GM23248 (cell line): Measurements from ENCODE around the gene KIF26A. TPM values are rescaled to one million over a fixed set of nuclear protein-coding genes. Genes with fewer than 3 reads are reported as not detected.
"Not testable (repeated sequence)": the region's sequence is repeated elsewhere in the genome, so short reads cannot be mapped to it uniquely, and the experiment has no call there.

Source experiments
- DNase-seq: peaks from one replicate; pipeline ENCODE4 v3.0.0-alpha.2; 2015
- H2AFZ ChIP-seq: fragments of 200-600 bp; sonication (generic); 2 replicates; pipeline ENCODE4 v1.6.1; 2016; ENCODE audit warnings: antibody characterized with exemption
- H3F3A ChIP-seq: fragments of 200-600 bp; sonication (generic); 2 replicates; pipeline ENCODE4 v1.6.1; 2016; ENCODE audit warnings: mild to moderate bottlenecking, antibody characterized with exemption, mixed run types; ENCODE audit not compliant: insufficient read depth
- H3K27ac ChIP-seq: fragments of 200-600 bp; sonication (generic); 2 replicates; pipeline ENCODE4 v1.5.1; 2016; ENCODE audit warnings: mild to moderate bottlenecking
- H3K27me3 ChIP-seq: fragments of 200-600 bp; sonication (generic); replicated peaks from 2 replicates; pipeline ENCODE4 v1.6.1; 2016; ENCODE audit warnings: mild to moderate bottlenecking; ENCODE audit not compliant: insufficient read depth
- H3K36me3 ChIP-seq: fragments of 200-600 bp; sonication (generic); 2 replicates; pipeline ENCODE4 v1.6.1; 2016; ENCODE audit warnings: low read depth, mild to moderate bottlenecking
- H3K4me1 ChIP-seq: fragments of 200-600 bp; sonication (generic); 2 replicates; pipeline ENCODE4 v1.6.1; 2016; ENCODE audit warnings: mild to moderate bottlenecking; ENCODE audit not compliant: insufficient read depth
- H3K4me2 ChIP-seq: fragments of 200-600 bp; sonication (generic); one replicate; pipeline ENCODE4 v1.6.1; 2016; ENCODE audit warnings: mild to moderate bottlenecking; ENCODE audit not compliant: unreplicated experiment
- H3K4me3 ChIP-seq: fragments of 200-600 bp; sonication (generic); 2 replicates; pipeline ENCODE4 v1.5.1; 2016; ENCODE audit warnings: mild to moderate bottlenecking
- H3K79me2 ChIP-seq: fragments of 200-600 bp; sonication (generic); 2 replicates; pipeline ENCODE4 v1.6.1; 2016; ENCODE audit warnings: mild to moderate bottlenecking; ENCODE audit not compliant: insufficient read depth
- H3K9ac ChIP-seq: fragments of 200-600 bp; sonication (generic); 2 replicates; pipeline ENCODE4 v1.6.1; 2016; ENCODE audit warnings: mild to moderate bottlenecking
- H3K9me2 ChIP-seq: fragments of 200-600 bp; sonication (generic); 2 replicates; pipeline ENCODE4 v1.6.1; 2016; ENCODE audit warnings: mixed run types, mild to moderate bottlenecking, moderate library complexity; ENCODE audit not compliant: insufficient read depth
- H3K9me3 ChIP-seq: fragments of 200-600 bp; sonication (generic); one replicate; pipeline ENCODE4 v1.6.1; 2017; ENCODE audit warnings: low read depth
- H4K20me1 ChIP-seq: fragments of 200-600 bp; sonication (generic); 2 replicates; pipeline ENCODE4 v1.6.0; 2016; ENCODE audit not compliant: insufficient read depth
- EZH2 ChIP-seq: fragments of 200-600 bp; sonication (generic); IDR thresholded peaks from 2 replicates; pipeline ENCODE4 v1.6.1; 2018; ENCODE audit warnings: antibody characterized with exemption, mild to moderate bottlenecking; ENCODE audit not compliant: insufficient read depth, poor library complexity, severe bottlenecking
- EZH2phosphoT487 ChIP-seq: fragments of 200-600 bp; sonication (generic); IDR thresholded peaks from 2 replicates; pipeline ENCODE4 v1.6.1; 2018; ENCODE audit warnings: antibody characterized with exemption, moderate library complexity, mild to moderate bottlenecking, low read depth; ENCODE audit not compliant: insufficient read depth
- WGBS, 2 experiments: methylation state at CpG; one replicate each; pipeline ENCODE4 v1.1.6; 2015 to 2017; ENCODE audit warnings: low lambda C conversion rate in 2 of 2, low coverage in 1 of 2; ENCODE audit errors: missing lambda C conversion rate in 2 of 2; 5-methylcytosine and 5-hydroxymethylcytosine counted together
- in situ Hi-C: fragments of 300-500 bp; cut with MboI; formaldehyde crosslinking; loops from 2 replicates; pipeline ENCODE4 v1.15.0; 2020
- polyA plus RNA-seq: library from polyadenylated mRNA; unstranded; fragments of >200 nt; fragmentation: Nextera tagmentation; extraction: Ambion mirVana; gene quantifications from 2 replicates; pipeline ENCODE4 v1.2.1, GENCODE V29; 2016
- total RNA-seq: library from RNA; depleted of rRNA; stranded (reverse); fragments of >200 nt; shearing (Covaris generic); gene quantifications from 2 replicates; pipeline ENCODE4 v1.2.3, GENCODE V29; 2014

KIF26A gene
- total and polyA plus RNA-seq, 2 experiments from 2014 or later, result not detected

GRCh38 chr14:104151026-104151381 is 12.6 kb downstream of the KIF26A start:
- no peaks in the 10 kb centered on the region for H3K4me1 ChIP-seq
- H3K27ac ChIP-seq, result no peak overlapping the region
- in situ Hi-C loops, result no loop called here

GRCh38 chr14:104151566-104152245 is 13.3 kb downstream of the KIF26A start:
- H3K79me2 ChIP-seq, result no peaks in the 10 kb centered on the region
- H3F3A ChIP-seq, result no peaks in the 10 kb centered on the region
- no peaks in the 10 kb centered on the region for H3K9me3 ChIP-seq
- no peaks in the 10 kb centered on the region for H3K4me1 ChIP-seq
- H3K27ac ChIP-seq, result no peak overlapping the region
- WGBS, 2 experiments, result 84 to 86% methylated on average over 33 of the region's 34 CpGs
- no peak overlapping the region for H2AFZ ChIP-seq
- TF ChIP-seq EZH2, result no peak
- no peak for TF ChIP-seq EZH2phosphoT487
- DNase-seq, result no peak
- no peaks in the 10 kb centered on the region for H3K36me3 ChIP-seq
- H3K4me3 ChIP-seq, result no peak overlapping the region
- no peaks in the 10 kb centered on the region for H4K20me1 ChIP-seq
- no peak overlapping the region for H3K4me2 ChIP-seq
- in situ Hi-C loops, result no loop called here
- H3K9ac ChIP-seq, result no peak overlapping the region
- no peaks in the 10 kb centered on the region for H3K27me3 ChIP-seq
- H3K9me2 ChIP-seq, result no peaks in the 10 kb centered on the region

More at GRCh38 chr14:104151026-104151381, 12.6 kb downstream of the KIF26A start:
- TF ChIP-seq EZH2 (no peak), EZH2phosphoT487 (no peak)
- Histone ChIP-seq H4K20me1 (no peaks in the 10 kb centered on the region), H3K9me3 (no peaks in the 10 kb centered on the region), H3K9me2 (no peaks in the 10 kb centered on the region), H3K4me3 (no peak overlapping the region), H3K36me3 (no peaks in the 10 kb centered on the region), H2AFZ (no peak overlapping the region), H3K9ac (no peak overlapping the region), H3K4me2 (no peak overlapping the region), H3K27me3 (no peaks in the 10 kb centered on the region), H3K79me2 (no peaks in the 10 kb centered on the region), H3F3A (no peaks in the 10 kb centered on the region)
- DNase-seq, result no peak
- WGBS, 2 experiments, result 61 to 67% methylated on average over 5 of the region's 5 CpGs

- H3K27me3 ChIP-seq, result no peaks in the 10 kb centered on the region
- no peaks in the 10 kb centered on the region for H3K9me2 ChIP-seq
- no peaks in the 10 kb centered on the region for H4K20me1 ChIP-seq
- H3K27ac ChIP-seq, result no peak overlapping the region
- H3F3A ChIP-seq, result no peaks in the 10 kb centered on the region
- H3K4me1 ChIP-seq, result no peaks in the 10 kb centered on the region
- no peak overlapping the region for H3K4me2 ChIP-seq
- no peak overlapping the region for H2AFZ ChIP-seq
- no peak overlapping the region for H3K9ac ChIP-seq
- in situ Hi-C loops, result no loop called here
- no peaks in the 10 kb centered on the region for H3K9me3 ChIP-seq
- no peak for TF ChIP-seq EZH2phosphoT487
- TF ChIP-seq EZH2, result no peak
- no peaks in the 10 kb centered on the region for H3K79me2 ChIP-seq
- H3K36me3 ChIP-seq, result no peaks in the 10 kb centered on the region
- no peak overlapping the region for H3K4me3 ChIP-seq
- DNase-seq, result no peak
- 74 to 81% methylated on average over 13 to 14 of the region's 14 CpGs for WGBS, 2 experiments
Measured at GRCh38 chr14:104152246-104152575, 13.8 kb downstream of the KIF26A start.

GRCh38 chr14:104152686-104153393 is 14.5 kb downstream of the KIF26A start:
- no peaks in the 10 kb centered on the region for H3K9me3 ChIP-seq
- in situ Hi-C loops, result no loop called here
- no peak overlapping the region for H3K9ac ChIP-seq
- no peak overlapping the region for H2AFZ ChIP-seq
- H3K27ac ChIP-seq, result no peak overlapping the region
- H3K36me3 ChIP-seq, result no peaks in the 10 kb centered on the region
- no peaks in the 10 kb centered on the region for H3K9me2 ChIP-seq
- H3K4me2 ChIP-seq, result no peak overlapping the region
- no peaks in the 10 kb centered on the region for H3F3A ChIP-seq
- no peak for TF ChIP-seq EZH2
- no peak for TF ChIP-seq EZH2phosphoT487
- H3K27me3 ChIP-seq, result no peaks in the 10 kb centered on the region
- H3K79me2 ChIP-seq, result no peaks in the 10 kb centered on the region
- DNase-seq, result no peak
- 72 to 73% methylated on average over 21 of the region's 21 CpGs for WGBS, 2 experiments
- no peak overlapping the region for H3K4me3 ChIP-seq
- no peaks in the 10 kb centered on the region for H3K4me1 ChIP-seq
- H4K20me1 ChIP-seq, result no peaks in the 10 kb centered on the region

- H3K4me1 ChIP-seq, H3K9ac ChIP-seq, in situ Hi-C loops, H2AFZ ChIP-seq, DNase-seq, H3K27ac ChIP-seq, H4K20me1 ChIP-seq, H3K27me3 ChIP-seq, H3F3A ChIP-seq, H3K9me2 ChIP-seq, H3K4me3 ChIP-seq, H3K36me3 ChIP-seq, H3K79me2 ChIP-seq, H3K9me3 ChIP-seq, H3K4me2 ChIP-seq: not testable (repeated sequence)
- WGBS, 2 experiments, result 19 to 27% methylated on average over 3 to 7 of the region's 7 CpGs
Measured at GRCh38 chr14:104153394-104153755, 15.0 kb downstream of the KIF26A start.
